HEK293T (cell line): ENCODE results near the gene GTPBP1.

Experiments used
- CTCF ChIA-PET: fragments of 350-600 bp; formaldehyde crosslinking; extraction: SDS; loops from one replicate; lab custom pipeline; 2021; ENCODE audit warnings: antibody characterized with exemption, inconsistent platforms; lab: Yijun Ruan, JAX
- POLR2A ChIA-PET: fragments of 350-600 bp; formaldehyde crosslinking; extraction: SDS; loops from one replicate; lab custom pipeline; 2020; ENCODE audit warnings: antibody characterized with exemption, inconsistent platforms; lab: Yijun Ruan, JAX
- DNase-seq: peaks from one replicate; pipeline ENCODE4 v3.0.0; 2012; ENCODE audit warnings: mixed read lengths; ENCODE audit errors: extremely low spot score
- ARNT ChIP-seq: fragments of 450-650 bp; IDR thresholded peaks from 2 replicates; pipeline ENCODE4 v1.6.1; 2017; ENCODE audit warnings: mild to moderate bottlenecking
- BHLHE40 ChIP-seq: fragments of 450-650 bp; IDR thresholded peaks from 2 replicates; pipeline ENCODE4 v1.6.1; 2016; ENCODE audit warnings: mild to moderate bottlenecking, moderate library complexity, borderline replicate concordance
- CTBP1 ChIP-seq: fragments of 450-650 bp; IDR thresholded peaks from 2 replicates; pipeline ENCODE4 v1.6.1; 2016; ENCODE audit warnings: borderline replicate concordance
- ELF4 ChIP-seq: fragments of 450-650 bp; IDR thresholded peaks from 2 replicates; pipeline ENCODE4 v1.6.1; 2017; ENCODE audit warnings: antibody characterized with exemption
- FOXA1 ChIP-seq: fragments of 450-650 bp; IDR thresholded peaks from 2 replicates; pipeline ENCODE4 v1.6.1; 2016; ENCODE audit warnings: mild to moderate bottlenecking
- FOXK2 ChIP-seq: fragments of 450-650 bp; IDR thresholded peaks from 2 replicates; pipeline ENCODE4 v1.6.1; 2016; ENCODE audit warnings: mild to moderate bottlenecking
- FOXM1 ChIP-seq: fragments of 450-650 bp; IDR thresholded peaks from 2 replicates; pipeline ENCODE4 v1.6.1; 2017; ENCODE audit warnings: mild to moderate bottlenecking, borderline replicate concordance
- HDGF ChIP-seq: fragments of 450-650 bp; IDR thresholded peaks from 2 replicates; pipeline ENCODE4 v1.6.1; 2017; ENCODE audit warnings: antibody characterized with exemption, borderline replicate concordance
- L3MBTL2 ChIP-seq: fragments of 450-650 bp; conservative IDR thresholded peaks from 2 replicates; pipeline ENCODE4 v1.6.1; 2016; ENCODE audit warnings: mild to moderate bottlenecking
- LEF1 ChIP-seq: fragments of 450-650 bp; IDR thresholded peaks from 2 replicates; pipeline ENCODE4 v1.6.1; 2017; ENCODE audit warnings: mild to moderate bottlenecking, borderline replicate concordance
- NFRKB ChIP-seq: fragments of 450-650 bp; IDR thresholded peaks from 2 replicates; pipeline ENCODE4 v1.6.1; 2016; ENCODE audit warnings: mild to moderate bottlenecking, moderate library complexity
- PKNOX1 ChIP-seq: fragments of 450-650 bp; IDR thresholded peaks from 2 replicates; pipeline ENCODE4 v1.6.1; 2016
- SP1 ChIP-seq: fragments of 450-650 bp; IDR thresholded peaks from 2 replicates; pipeline ENCODE4 v1.6.1; 2017
- SUZ12 ChIP-seq: fragments of 450-650 bp; IDR thresholded peaks from 2 replicates; pipeline ENCODE4 v1.6.1; 2016; ENCODE audit warnings: mild to moderate bottlenecking
- TARDBP ChIP-seq: fragments of 450-650 bp; IDR thresholded peaks from 2 replicates; pipeline ENCODE4 v1.6.1; 2016
- ZNF384 ChIP-seq: fragments of 450-650 bp; IDR thresholded peaks from 2 replicates; pipeline ENCODE4 v1.6.1; 2016

Gene GTPBP1

GRCh38 chr22:38707346-38707745, 1.6 kb downstream of the GTPBP1 start:
- POLR2A ChIA-PET = interaction anchor here (0.7 to 5.5 kb wide), 6 partner anchors 13 to 170 kb away, joined by 3 to 50 read pairs (median 4); partner anchors contain the start of gene TOMM22
- TF ChIP-seq ARNT (no peak), NFRKB (no peak), LEF1 (no peak), FOXK2 (no peak), HDGF (no peak), PKNOX1 (no peak), CTBP1 (no peak), SP1 (no peak), TARDBP (no peak), L3MBTL2 (no peak), SUZ12 (no peak), BHLHE40 (no peak), FOXA1 (no peak), ZNF384 (no peak), ELF4 (no peak)
- DNase-seq = no peak
- CTCF ChIA-PET = interaction anchor here (2.3 kb wide), 1 partner anchor 11 kb away, joined by 7 read pairs; no protein-coding TSS in a partner anchor

GRCh38 chr22:38707984-38708383, 2.2 kb downstream of the GTPBP1 start:
- POLR2A ChIA-PET = interaction anchor here (0.6 to 1.4 kb wide), 6 partner anchors 8 to 170 kb away, joined by 3 to 6 read pairs (median 4); partner anchors contain the start of gene TOMM22
- CTCF ChIA-PET = interaction anchor here (1.2 to 2.3 kb wide), 2 partner anchors 10 to 25 kb away, joined by 3 to 7 read pairs; no protein-coding TSS in a partner anchor
- DNase-seq = no peak
- TF ChIP-seq FOXK2 (no peak), PKNOX1 (no peak), ELF4 (no peak), ARNT (no peak), LEF1 (no peak), L3MBTL2 (no peak), NFRKB (no peak)

- ChIA-PET CTCF (interaction anchor here (1.2 kb wide), 2 partner anchors 16 to 24 kb away, joined by 3 to 6 read pairs; no protein-coding TSS in a partner anchor), POLR2A (interaction anchor here (0.6 kb wide), 1 partner anchor 49 kb away, joined by 3 read pairs; no protein-coding TSS in a partner anchor)
- TF ChIP-seq LEF1 (no peak), BHLHE40 (no peak), CTBP1 (no peak), NFRKB (no peak), ARNT (no peak), FOXK2 (no peak), ZNF384 (no peak)
- DNase-seq = no peak
Observed at GRCh38 chr22:38709306-38709705, 3.6 kb downstream of the GTPBP1 start.

- ChIA-PET CTCF (no interaction called here), POLR2A (no interaction called here)
- TF ChIP-seq ZNF384 = no peak
- TF ChIP-seq ELF4 = no peak
- TF ChIP-seq FOXK2 = no peak
- TF ChIP-seq HDGF = no peak
- no peak for TF ChIP-seq TARDBP
- TF ChIP-seq FOXM1 = no peak
- no peak for TF ChIP-seq NFRKB
- TF ChIP-seq FOXA1 = no peak
- no peak for TF ChIP-seq L3MBTL2
- no peak for TF ChIP-seq PKNOX1
- no peak for TF ChIP-seq BHLHE40
- TF ChIP-seq SUZ12 = no peak
- no peak for DNase-seq
Observed at GRCh38 chr22:38710351-38710750, 4.6 kb downstream of the GTPBP1 start.

GRCh38 chr22:38710866-38711265, 5.1 kb downstream of the GTPBP1 start:
- ChIA-PET CTCF (no interaction called here), POLR2A (no interaction called here)
- TF ChIP-seq NFRKB (no peak), ZNF384 (no peak), LEF1 (no peak), FOXA1 (no peak), ARNT (no peak), TARDBP (no peak), SP1 (no peak), PKNOX1 (no peak), FOXK2 (no peak), BHLHE40 (no peak), CTBP1 (no peak), FOXM1 (no peak), L3MBTL2 (no peak), HDGF (no peak)
- no peak for DNase-seq
